K562 (cell line): ENCODE data around the gene CDC42EP2. TPM values are rescaled to one million over a fixed set of nuclear protein-coding genes. Genes with fewer than 3 reads are reported as not detected.
A peak's percentile ranks its signal among the peaks of the same experiment; 100 is the strongest.

Experiments used
- ASH1L ChIP-seq: fragments of 450-650 bp; IDR thresholded peaks from 2 replicates; pipeline ENCODE4 v1.6.1; 2018; ENCODE audit warnings: borderline replicate concordance, mild to moderate bottlenecking, low read depth; ENCODE audit not compliant: partially characterized antibody
- EP400 ChIP-seq: fragments of 450-650 bp; IDR thresholded peaks from 2 replicates; pipeline ENCODE4 v1.6.1; 2017; ENCODE audit warnings: antibody characterized with exemption, mild to moderate bottlenecking, moderate library complexity
- ERF ChIP-seq: fragments of 450-650 bp; formaldehyde crosslinking; IDR thresholded peaks from 2 replicates; pipeline ENCODE4 v1.4.0; 2020; ENCODE audit warnings: mild to moderate bottlenecking, mixed read lengths
- GATAD2A ChIP-seq: fragments of 450-650 bp; IDR thresholded peaks from 2 replicates; pipeline ENCODE4 v1.6.1; 2017
- HSF4 ChIP-seq: fragments of 250-450 bp; sonication (Bioruptor Pico); IDR thresholded peaks from 2 replicates; pipeline ENCODE4 v2.1.2; 2022; ENCODE audit warnings: mild to moderate bottlenecking, moderate library complexity, borderline replicate concordance
- JUNB ChIP-seq: fragments of 450-650 bp; formaldehyde crosslinking; conservative IDR thresholded peaks from 2 replicates; pipeline ENCODE4 v1.4.0; 2020; ENCODE audit warnings: mild to moderate bottlenecking
- MCM7 ChIP-seq, 2 experiments: fragments of 450-650 bp; IDR thresholded peaks; 2 replicates each; pipeline ENCODE4 v1.6.1; 2016 to 2018
- MYBL2 ChIP-seq, 2 experiments: fragments of 450-650 bp in 1 of 2; sonication (generic) in 1 of 2; formaldehyde crosslinking in 1 of 2; IDR thresholded peaks; 2 replicates each; pipeline versions ENCODE4 v1.6.1 to v1.8.1; 2017 to 2022; ENCODE audit warnings: borderline replicate concordance in 1 of 2, inconsistent platforms in 1 of 2, low read depth in 1 of 2, mild to moderate bottlenecking in 1 of 2, missing genetic modification reagents in 1 of 2, moderate library complexity in 1 of 2
- NCOR1 ChIP-seq: fragments of 450-650 bp; IDR thresholded peaks from 2 replicates; pipeline ENCODE4 v1.6.1; 2016; ENCODE audit warnings: mild to moderate bottlenecking, moderate library complexity
- PHB2 ChIP-seq: fragments of 450-650 bp; IDR thresholded peaks from 2 replicates; pipeline ENCODE4 v1.6.1; 2017; ENCODE audit warnings: low read depth
- RCOR1 ChIP-seq, 2 experiments: IDR thresholded peaks; 2 replicates each; pipeline ENCODE4 v1.6.1; 2012; ENCODE audit warnings: low read depth in 2 of 2, low read length in 2 of 2, borderline replicate concordance in 1 of 2, improper control_type of control experiment in 1 of 2
- SLC30A9 ChIP-seq: fragments of 250-450 bp; sonication (Bioruptor Pico); IDR thresholded peaks from 2 replicates; pipeline ENCODE4 v1.8.0; 2022; ENCODE audit warnings: mild to moderate bottlenecking, moderate library complexity
- TOE1 ChIP-seq, 2 experiments: fragments of 450-650 bp in 1 of 2; sonication (generic) in 1 of 2; formaldehyde crosslinking in 1 of 2; IDR thresholded peaks; 2 replicates each; pipeline versions ENCODE4 v1.7.1 to v1.8.0; 2016 to 2022; ENCODE audit warnings: borderline replicate concordance in 2 of 2, mild to moderate bottlenecking in 2 of 2, antibody characterized with exemption in 1 of 2, inconsistent platforms in 1 of 2, low read depth in 1 of 2, missing genetic modification reagents in 1 of 2, moderate library complexity in 1 of 2
- YBX1 ChIP-seq: fragments of 450-650 bp; IDR thresholded peaks from 2 replicates; pipeline ENCODE4 v1.7.1; 2016; ENCODE audit warnings: mild to moderate bottlenecking
- ZNF124 ChIP-seq: sonication (generic); formaldehyde crosslinking; IDR thresholded peaks from 2 replicates; pipeline ENCODE4 v1.8.1; 2022; ENCODE audit warnings: missing genetic modification reagents
- ZNF347 ChIP-seq: fragments of 450-650 bp; formaldehyde crosslinking; IDR thresholded peaks from 2 replicates; pipeline ENCODE4 v1.4.0; 2020; ENCODE audit warnings: low read depth, mild to moderate bottlenecking, moderate library complexity
- ZNF551 ChIP-seq: fragments of 250-450 bp; sonication (Bioruptor Pico); IDR thresholded peaks from 2 replicates; pipeline ENCODE4 v1.5.0; 2021; ENCODE audit warnings: mild to moderate bottlenecking, moderate library complexity
- polyA plus RNA-seq, 8 experiments: library from polyadenylated mRNA; depleted of rRNA in 4 of 8; stranded (reverse) in 5 of 8; unstranded in 3 of 8; fragments of >200 nt; fragmentation: Nextera tagmentation in 2 of 8; fragmentation: Illumina TruSeq in 1 of 8; extraction: Ambion mirVana in 2 of 8; extraction: Trizol in 1 of 8; gene quantifications; 2 replicates each; pipeline versions ENCODE4 v1.2.1 to v1.2.3, GENCODE V29; 2011 to 2014; ENCODE audit warnings: inconsistent platforms in 1 of 8, missing spikeins in 1 of 8
- total RNA-seq, 7 experiments: library from RNA; depleted of rRNA in 6 of 7; stranded (reverse); fragments of >200 nt in 6 of 7; fragmentation: Illumina TruSeq in 2 of 7; extraction: Trizol in 2 of 7; gene quantifications; 2 replicates each; pipeline versions ENCODE4 v1.2.1 to v1.2.3, GENCODE V29; 2011 to 2021; ENCODE audit warnings: low replicate concordance in 1 of 7
- TF ChIP-seq, protein P1 (sequence below): fragments of 450-650 bp; IDR thresholded peaks from 2 replicates; pipeline ENCODE4 v1.6.1; 2018; ENCODE audit not compliant: partially characterized antibody
- TF ChIP-seq, protein P2 (sequence below): fragments of 450-650 bp; formaldehyde crosslinking; IDR thresholded peaks from 2 replicates; pipeline ENCODE4 v1.4.0; 2022; ENCODE audit warnings: mild to moderate bottlenecking, moderate library complexity
- TF ChIP-seq, protein P3 (sequence below), 2 experiments: IDR thresholded peaks; 2 replicates each; pipeline ENCODE4 v1.6.1; 2012; ENCODE audit warnings: improper control_type of control experiment in 2 of 2, low read depth in 2 of 2, low read length in 2 of 2, borderline replicate concordance in 1 of 2

Gene CDC42EP2
- total and polyA plus RNA-seq, 9 of the 15 experiments (the other 6 are each of a cell fraction or from before 2014, with no cell fraction given): 0.27 to 3.5 (median 0.83) TPM; not detected in 1

DNA sequence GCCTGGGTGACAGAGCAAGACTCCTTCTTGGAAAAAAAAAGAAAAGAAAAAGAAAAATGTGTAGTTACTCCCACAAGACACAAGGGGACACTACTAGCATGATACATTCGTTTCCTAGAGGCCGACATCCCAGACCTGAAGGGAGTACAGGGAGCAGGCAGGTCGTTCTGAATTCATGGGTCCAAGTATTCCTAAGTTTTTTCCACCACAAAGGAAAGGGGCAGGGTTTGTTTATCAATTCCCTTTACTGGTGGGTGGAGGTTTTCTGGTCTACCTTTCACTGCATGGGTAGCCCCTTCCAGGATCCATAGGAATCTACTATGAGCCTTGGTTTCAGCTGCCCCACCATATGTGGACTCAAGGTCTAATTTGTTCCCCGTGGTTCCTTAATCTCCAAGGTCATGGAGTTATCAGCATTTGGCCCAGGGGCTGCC, 51.7 kb downstream of the CDC42EP2 start (continued):
- TF ChIP-seq JUNB (CRISPR knock-in tag) (no peak), ZNF551 (CRISPR knock-in tag) (no peak), TOE1 (IDR thresholded peaks at IDR 0.05; ENCODE audit: borderline replicate concordance) (no peak), TOE1 (CRISPR knock-in tag; IDR thresholded peaks at IDR 0.05; ENCODE audit: borderline replicate concordance, low read depth) (no peak), ZNF347 (no peak), HSF4 (CRISPR knock-in tag) (no peak), ZNF124 (CRISPR knock-in tag) (no peak), SLC30A9 (CRISPR knock-in tag) (no peak), MYBL2 (IDR thresholded peaks at IDR 0.05; ENCODE audit: low read depth) (no peak), MYBL2 (CRISPR knock-in tag; IDR thresholded peaks at IDR 0.05; ENCODE audit: borderline replicate concordance) (no peak), ERF (CRISPR knock-in tag) (no peak), NCOR1 (no peak), YBX1 (no peak), RCOR1 (IDR thresholded peaks at IDR 0.05; ENCODE audit: borderline replicate concordance in 1 of 2, low read depth in 2 of 2, low read length in 2 of 2) (no peak), EP400 (no peak), MCM7 (IDR thresholded peaks at IDR 0.05) (no peak), ASH1L (no peak), PHB2 (no peak), GATAD2A (no peak)
- TF ChIP-seq, protein P1, sequence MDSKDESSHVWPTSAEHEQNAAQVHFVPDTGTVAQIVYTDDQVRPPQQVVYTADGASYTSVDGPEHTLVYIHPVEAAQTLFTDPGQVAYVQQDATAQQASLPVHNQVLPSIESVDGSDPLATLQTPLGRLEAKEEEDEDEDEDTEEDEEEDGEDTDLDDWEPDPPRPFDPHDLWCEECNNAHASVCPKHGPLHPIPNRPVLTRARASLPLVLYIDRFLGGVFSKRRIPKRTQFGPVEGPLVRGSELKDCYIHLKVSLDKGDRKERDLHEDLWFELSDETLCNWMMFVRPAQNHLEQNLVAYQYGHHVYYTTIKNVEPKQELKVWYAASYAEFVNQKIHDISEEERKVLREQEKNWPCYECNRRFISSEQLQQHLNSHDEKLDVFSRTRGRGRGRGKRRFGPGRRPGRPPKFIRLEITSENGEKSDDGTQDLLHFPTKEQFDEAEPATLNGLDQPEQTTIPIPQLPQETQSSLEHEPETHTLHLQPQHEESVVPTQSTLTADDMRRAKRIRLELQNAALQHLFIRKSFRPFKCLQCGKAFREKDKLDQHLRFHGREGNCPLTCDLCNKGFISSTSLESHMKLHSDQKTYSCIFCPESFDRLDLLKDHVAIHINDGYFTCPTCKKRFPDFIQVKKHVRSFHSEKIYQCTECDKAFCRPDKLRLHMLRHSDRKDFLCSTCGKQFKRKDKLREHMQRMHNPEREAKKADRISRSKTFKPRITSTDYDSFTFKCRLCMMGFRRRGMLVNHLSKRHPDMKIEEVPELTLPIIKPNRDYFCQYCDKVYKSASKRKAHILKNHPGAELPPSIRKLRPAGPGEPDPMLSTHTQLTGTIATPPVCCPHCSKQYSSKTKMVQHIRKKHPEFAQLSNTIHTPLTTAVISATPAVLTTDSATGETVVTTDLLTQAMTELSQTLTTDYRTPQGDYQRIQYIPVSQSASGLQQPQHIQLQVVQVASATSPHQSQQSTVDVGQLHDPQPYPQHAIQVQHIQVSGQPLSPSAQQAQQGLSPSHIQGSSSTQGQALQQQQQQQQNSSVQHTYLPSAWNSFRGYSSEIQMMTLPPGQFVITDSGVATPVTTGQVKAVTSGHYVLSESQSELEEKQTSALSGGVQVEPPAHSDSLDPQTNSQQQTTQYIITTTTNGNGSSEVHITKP: peak; percentile 32
- TF ChIP-seq, protein P2, sequence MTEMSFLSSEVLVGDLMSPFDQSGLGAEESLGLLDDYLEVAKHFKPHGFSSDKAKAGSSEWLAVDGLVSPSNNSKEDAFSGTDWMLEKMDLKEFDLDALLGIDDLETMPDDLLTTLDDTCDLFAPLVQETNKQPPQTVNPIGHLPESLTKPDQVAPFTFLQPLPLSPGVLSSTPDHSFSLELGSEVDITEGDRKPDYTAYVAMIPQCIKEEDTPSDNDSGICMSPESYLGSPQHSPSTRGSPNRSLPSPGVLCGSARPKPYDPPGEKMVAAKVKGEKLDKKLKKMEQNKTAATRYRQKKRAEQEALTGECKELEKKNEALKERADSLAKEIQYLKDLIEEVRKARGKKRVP: no peak
- TF ChIP-seq, protein P3, sequence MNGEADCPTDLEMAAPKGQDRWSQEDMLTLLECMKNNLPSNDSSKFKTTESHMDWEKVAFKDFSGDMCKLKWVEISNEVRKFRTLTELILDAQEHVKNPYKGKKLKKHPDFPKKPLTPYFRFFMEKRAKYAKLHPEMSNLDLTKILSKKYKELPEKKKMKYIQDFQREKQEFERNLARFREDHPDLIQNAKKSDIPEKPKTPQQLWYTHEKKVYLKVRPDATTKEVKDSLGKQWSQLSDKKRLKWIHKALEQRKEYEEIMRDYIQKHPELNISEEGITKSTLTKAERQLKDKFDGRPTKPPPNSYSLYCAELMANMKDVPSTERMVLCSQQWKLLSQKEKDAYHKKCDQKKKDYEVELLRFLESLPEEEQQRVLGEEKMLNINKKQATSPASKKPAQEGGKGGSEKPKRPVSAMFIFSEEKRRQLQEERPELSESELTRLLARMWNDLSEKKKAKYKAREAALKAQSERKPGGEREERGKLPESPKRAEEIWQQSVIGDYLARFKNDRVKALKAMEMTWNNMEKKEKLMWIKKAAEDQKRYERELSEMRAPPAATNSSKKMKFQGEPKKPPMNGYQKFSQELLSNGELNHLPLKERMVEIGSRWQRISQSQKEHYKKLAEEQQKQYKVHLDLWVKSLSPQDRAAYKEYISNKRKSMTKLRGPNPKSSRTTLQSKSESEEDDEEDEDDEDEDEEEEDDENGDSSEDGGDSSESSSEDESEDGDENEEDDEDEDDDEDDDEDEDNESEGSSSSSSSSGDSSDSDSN (IDR thresholded peaks at IDR 0.05; ENCODE audit: borderline replicate concordance in 1 of 2, low read depth in 2 of 2, low read length in 2 of 2): no peak
